Tibial nerve (tissue), 3 donors: Measurements from ENCODE around the gene CREM.

Experiments used
- POLR2A ChIP-seq, 2 donors: fragments of 450-650 bp; IDR thresholded peaks; one replicate each; pipeline ENCODE4 v1.6.1; 2017; ENCODE audit warnings: antibody characterized with exemption in 2 of 2, mild to moderate bottlenecking in 2 of 2, moderate library complexity in 2 of 2
- TF ChIP-seq, protein P1 (sequence below), 5 experiments: fragments of 200-600 bp in 3 of 5; fragments of 450-650 bp in 2 of 5; sonication (generic) in 3 of 5; IDR thresholded peaks; one replicate each; pipeline ENCODE4 v1.5.1; 2016 to 2019; ENCODE audit warnings: antibody characterized with exemption in 5 of 5, mild to moderate bottlenecking in 3 of 5, moderate library complexity in 2 of 5

DNA sequence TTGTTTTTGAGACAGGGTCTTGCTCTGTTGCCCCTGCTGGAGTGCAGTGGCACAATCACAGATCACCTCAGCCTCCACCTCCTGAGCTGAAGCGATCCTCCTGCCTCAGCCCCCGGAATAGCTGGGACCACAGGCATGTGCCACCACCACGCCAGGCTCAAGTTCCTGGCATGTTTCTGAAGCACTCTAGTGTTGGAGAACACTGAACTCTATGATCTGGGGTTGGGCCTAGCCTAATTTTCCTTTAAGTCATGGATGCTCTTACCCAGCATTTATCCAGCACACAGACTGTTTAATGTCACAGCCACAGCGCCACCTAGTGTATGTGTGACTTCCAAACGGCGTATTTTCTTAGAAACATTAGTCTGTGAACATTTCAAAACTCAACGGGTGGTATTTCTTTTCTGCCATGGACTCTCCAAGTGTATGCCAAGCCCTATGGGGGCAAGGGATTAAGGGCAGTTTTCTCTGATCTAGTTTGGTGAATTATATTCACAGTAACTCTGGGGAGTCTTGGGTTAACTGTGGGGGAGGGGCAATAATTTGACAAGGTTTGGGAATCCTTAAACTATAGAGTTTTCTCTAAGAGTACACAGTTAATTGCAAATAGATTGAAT lies 91.8 kb downstream of the CREM start:
- TF ChIP-seq, protein P1, sequence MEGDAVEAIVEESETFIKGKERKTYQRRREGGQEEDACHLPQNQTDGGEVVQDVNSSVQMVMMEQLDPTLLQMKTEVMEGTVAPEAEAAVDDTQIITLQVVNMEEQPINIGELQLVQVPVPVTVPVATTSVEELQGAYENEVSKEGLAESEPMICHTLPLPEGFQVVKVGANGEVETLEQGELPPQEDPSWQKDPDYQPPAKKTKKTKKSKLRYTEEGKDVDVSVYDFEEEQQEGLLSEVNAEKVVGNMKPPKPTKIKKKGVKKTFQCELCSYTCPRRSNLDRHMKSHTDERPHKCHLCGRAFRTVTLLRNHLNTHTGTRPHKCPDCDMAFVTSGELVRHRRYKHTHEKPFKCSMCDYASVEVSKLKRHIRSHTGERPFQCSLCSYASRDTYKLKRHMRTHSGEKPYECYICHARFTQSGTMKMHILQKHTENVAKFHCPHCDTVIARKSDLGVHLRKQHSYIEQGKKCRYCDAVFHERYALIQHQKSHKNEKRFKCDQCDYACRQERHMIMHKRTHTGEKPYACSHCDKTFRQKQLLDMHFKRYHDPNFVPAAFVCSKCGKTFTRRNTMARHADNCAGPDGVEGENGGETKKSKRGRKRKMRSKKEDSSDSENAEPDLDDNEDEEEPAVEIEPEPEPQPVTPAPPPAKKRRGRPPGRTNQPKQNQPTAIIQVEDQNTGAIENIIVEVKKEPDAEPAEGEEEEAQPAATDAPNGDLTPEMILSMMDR (IDR thresholded peaks at IDR 0.05), result peak; percentile 64 to 88 (median 84)
- TF ChIP-seq POLR2A (IDR thresholded peaks at IDR 0.05), result no peak
